ENCODE data around the gene ATF7.
A peak's percentile ranks its signal among the peaks of the same experiment; 100 is the strongest.
"Not testable (repeated sequence)": the region's sequence is repeated elsewhere in the genome, so short reads cannot be mapped to it uniquely, and the experiment has no call there.

The ATF7 gene

GRCh38 chr12:53600490-53601295, 25.5 kb downstream of the ATF7 start:
- no peak for FAIRE-seq
- DNase-seq (ENCODE audit: extremely low spot score, insufficient read length, low read depth), result no peak

DNA sequence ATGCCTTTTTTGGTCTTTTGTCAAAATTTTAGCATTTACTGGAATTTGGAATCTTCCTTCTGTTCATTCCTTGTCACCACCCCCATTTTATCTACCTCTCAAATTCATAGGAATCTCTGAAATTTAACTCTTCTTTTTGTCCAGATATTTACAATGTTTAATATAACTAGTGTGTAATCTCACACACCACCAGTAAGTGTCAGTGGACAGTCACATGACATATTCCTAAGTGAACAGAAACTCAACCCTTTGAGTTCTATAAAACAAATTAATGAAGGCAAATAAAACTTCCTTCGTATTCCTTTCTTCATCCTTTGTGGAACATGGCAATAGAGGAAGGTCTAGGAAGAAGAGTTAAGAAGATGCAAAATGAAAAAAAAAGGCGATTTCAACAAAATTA, 26.6 kb downstream of the ATF7 start:
- DNase-seq (ENCODE audit: extremely low spot score, insufficient read length, low read depth) (no peak), FAIRE-seq (no peak)

DNA sequence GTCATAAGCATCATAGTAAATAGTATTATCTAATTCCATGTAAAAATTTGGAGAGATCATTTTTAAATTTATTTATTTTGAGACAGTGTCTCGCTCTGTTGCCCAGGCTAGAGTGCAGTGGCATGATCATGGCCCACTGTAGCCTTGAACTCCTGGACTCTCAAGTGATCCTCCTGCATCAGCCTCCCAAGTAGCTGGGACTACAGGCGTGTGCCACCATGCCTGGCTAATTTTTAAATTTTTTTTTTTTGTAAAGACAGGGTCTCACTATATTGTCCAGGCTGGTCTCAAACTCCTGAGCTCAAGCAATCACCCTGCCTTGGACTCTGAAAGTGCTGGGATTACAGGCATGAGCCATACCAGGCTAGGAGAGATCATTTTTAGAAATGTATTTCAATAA, 27.2 kb downstream of the ATF7 start:
- not testable (repeated sequence) for DNase-seq (ENCODE audit: extremely low spot score, insufficient read length, low read depth); FAIRE-seq

DNA sequence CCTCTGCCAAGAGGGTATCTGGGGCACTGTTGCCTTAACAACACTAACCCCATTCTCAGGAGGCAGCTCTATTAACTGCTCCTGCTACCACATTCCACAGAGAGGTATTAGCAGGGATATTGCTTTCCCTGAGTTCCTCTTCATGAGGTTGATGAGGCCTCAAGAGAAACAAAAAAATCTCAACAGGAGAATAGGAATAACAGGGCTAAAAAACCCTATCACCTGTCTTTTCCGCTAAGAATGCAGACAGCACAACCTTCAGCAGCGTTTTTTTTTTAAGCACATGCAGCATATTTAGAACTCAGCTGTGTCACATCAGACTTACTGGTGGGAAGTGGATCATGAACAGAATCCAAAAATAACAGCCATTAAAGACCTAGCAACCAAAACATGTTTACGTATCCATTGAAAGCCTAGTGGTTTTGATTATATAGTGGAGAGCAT, 29.2 kb downstream of the ATF7 start:
- FAIRE-seq, result no peak
- DNase-seq (ENCODE audit: extremely low spot score, insufficient read length, low read depth), result no peak

GRCh38 chr12:53594897-53595615, 31.1 kb downstream of the ATF7 start:
- DNase-seq (ENCODE audit: extremely low spot score, insufficient read length, low read depth), result no peak
- no peak for FAIRE-seq

DNA sequence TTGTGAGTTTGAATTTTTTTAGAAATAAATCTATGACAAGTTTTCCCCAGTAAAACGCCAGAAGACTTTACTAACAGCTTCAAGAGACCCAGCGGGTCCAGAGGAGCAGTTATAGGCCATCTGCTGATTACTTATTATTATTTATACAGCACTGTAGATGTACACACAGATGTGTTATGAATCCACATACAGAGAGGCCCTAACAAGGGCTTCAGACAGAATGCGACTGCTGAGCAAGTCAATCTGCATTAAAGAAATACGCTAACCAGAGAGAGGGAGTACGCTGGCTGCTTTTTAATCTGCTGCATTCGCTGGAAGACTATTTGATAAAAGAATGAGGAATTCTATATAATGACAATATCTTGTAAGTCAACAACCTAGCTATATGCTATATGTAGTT, 32.5 kb downstream of the ATF7 start:
- FAIRE-seq (no peak), DNase-seq (ENCODE audit: extremely low spot score, insufficient read length, low read depth) (no peak)

DNA sequence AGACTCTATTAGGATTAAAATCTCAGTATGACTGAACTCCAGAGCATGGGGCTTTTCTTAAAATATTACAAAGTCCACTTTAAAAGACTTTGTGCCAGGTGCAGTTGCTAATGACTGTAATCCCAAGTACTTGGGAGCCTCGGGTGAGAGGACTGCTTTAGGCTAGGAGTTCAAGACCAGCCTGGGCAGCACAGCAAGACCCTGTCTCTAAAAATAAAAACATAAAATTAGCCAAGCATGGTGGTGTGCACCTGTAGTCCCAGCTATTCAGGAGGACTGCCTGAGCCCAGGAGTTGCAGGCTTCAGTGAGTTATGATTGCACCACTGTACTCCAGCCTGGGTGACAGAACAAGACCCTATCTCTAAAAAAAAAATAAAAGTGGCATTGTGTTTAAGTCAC, 33.2 kb downstream of the ATF7 start:
- DNase-seq (ENCODE audit: extremely low spot score, insufficient read length, low read depth) (no peak), FAIRE-seq (no peak)

GRCh38 chr12:53592426-53592825, 33.8 kb downstream of the ATF7 start:
- DNase-seq (ENCODE audit: extremely low spot score, insufficient read length, low read depth), result no peak
- FAIRE-seq, result no peak

- DNase-seq (ENCODE audit: extremely low spot score, insufficient read length, low read depth) (no peak), FAIRE-seq (no peak)
Measured at GRCh38 chr12:53591301-53592206, 34.6 kb downstream of the ATF7 start.

GRCh38 chr12:53590652-53591051, 35.5 kb downstream of the ATF7 start:
- DNase-seq (ENCODE audit: extremely low spot score, insufficient read length, low read depth) (no peak), FAIRE-seq (no peak)

DNA sequence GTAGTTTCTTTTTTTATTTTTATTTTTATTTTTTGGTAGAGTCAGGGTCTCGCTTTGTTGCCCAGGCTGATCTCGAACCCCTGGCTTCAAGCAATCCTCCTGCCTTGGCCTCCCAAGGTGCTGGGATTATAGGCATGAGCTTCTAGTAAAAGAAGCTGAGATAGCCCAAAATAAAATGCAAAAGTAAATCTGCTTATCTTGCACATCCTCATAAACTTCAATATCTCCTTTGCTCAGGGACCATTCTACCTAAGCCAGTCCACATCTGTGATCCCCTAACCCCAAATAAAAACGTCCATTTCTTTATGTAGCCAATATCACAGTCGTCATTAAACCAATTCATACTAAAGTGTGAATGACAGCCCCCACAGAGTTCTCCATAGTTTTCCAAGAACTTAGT, 36.3 kb downstream of the ATF7 start:
- no peak for DNase-seq (ENCODE audit: extremely low spot score, insufficient read length, low read depth)
- FAIRE-seq, result no peak

GRCh38 chr12:53589423-53589822, 36.8 kb downstream of the ATF7 start:
- FAIRE-seq (no peak), DNase-seq (ENCODE audit: extremely low spot score, insufficient read length, low read depth) (no peak)

GRCh38 chr12:53588123-53588522, 38.1 kb downstream of the ATF7 start:
- DNase-seq (ENCODE audit: extremely low spot score, insufficient read length, low read depth) (no peak), FAIRE-seq (no peak)

GRCh38 chr12:53586745-53587144, 39.4 kb downstream of the ATF7 start:
- DNase-seq (ENCODE audit: extremely low spot score, insufficient read length, low read depth) (no peak), FAIRE-seq (no peak)

DNA sequence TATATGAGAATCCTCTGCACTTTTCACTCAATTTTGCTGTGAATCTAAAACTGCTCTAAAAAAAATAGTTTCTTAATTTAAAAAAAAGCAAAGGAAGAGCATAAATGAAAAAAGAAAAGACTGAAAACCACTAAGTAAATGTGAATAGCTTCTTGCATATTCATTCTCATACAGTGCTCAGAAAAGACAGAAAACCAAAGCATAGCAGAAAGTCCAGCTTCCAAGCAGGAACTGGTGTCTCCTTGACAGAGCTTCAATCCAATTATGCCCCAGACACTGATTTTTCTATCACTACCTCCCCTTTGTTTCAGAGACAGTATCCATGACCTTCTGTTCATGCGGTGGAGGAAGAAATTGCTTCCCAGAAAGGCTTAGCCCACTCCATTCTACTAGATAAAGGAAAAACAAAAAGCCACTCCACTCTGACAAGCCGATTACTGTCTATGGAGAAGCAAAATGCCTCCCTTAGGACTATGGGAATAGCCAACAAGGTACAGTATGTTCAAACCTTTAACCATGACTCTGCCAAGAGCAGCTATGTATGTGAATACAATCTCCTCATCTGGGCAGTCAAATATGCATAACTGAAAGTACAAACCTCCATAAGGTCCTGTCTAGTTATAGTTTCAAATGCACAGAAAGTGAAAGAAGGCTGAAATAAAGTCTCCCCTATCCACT, 40.6 kb downstream of the ATF7 start:
- DNase-seq (ENCODE audit: extremely low spot score, insufficient read length, low read depth), result no peak
- FAIRE-seq, result peak; percentile 86

- DNase-seq (ENCODE audit: extremely low spot score, insufficient read length, low read depth) (no peak), FAIRE-seq (peak; percentile 78)
Measured at GRCh38 chr12:53579545-53579955, 46.6 kb downstream of the ATF7 start.

DNA sequence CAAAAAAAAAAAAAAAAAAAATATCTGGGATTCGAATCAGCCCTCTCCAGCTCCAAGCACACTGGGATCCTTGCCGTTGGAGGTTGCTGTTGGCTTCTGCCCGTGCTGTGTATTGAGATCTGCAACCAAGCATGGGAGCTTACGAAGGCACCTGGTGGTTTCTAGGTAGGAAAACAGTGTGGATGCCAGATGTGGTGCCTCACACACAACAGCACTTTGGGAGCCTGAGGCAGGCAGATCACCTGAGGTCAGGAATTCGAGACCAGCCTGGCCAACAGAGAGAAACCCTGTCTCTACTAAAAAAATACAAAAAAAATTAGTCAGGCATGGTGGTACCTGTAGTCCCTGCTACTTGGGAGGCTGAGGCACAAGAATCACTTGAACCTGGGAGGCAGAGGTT, 47.4 kb downstream of the ATF7 start:
- no peak for DNase-seq (ENCODE audit: extremely low spot score, insufficient read length, low read depth)

DNA sequence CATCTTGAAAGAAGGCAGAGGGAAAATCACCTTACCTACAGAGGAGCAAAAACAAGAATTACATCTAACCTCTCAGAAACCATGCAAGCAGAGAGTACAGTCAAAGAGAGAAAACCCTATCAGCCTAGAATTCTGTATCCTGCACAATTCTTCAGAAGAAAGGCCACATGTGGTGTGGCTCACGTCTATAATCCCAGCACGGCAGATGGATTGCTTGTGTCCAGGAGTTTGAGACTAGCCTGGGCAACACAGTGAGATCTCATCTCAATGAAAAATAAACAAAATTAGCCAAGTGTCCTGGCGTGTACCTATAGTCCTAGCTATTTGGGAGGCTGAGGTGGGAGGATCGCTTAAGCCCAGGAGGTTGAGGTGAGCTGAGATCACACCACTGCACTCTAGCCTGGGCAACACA, 48.2 kb downstream of the ATF7 start:
- no peak for DNase-seq (ENCODE audit: extremely low spot score, insufficient read length, low read depth)
- FAIRE-seq, result peak; percentile 69

More for the DNA sequence above, 47.4 kb downstream of the ATF7 start:
- no peak for FAIRE-seq

DNA sequence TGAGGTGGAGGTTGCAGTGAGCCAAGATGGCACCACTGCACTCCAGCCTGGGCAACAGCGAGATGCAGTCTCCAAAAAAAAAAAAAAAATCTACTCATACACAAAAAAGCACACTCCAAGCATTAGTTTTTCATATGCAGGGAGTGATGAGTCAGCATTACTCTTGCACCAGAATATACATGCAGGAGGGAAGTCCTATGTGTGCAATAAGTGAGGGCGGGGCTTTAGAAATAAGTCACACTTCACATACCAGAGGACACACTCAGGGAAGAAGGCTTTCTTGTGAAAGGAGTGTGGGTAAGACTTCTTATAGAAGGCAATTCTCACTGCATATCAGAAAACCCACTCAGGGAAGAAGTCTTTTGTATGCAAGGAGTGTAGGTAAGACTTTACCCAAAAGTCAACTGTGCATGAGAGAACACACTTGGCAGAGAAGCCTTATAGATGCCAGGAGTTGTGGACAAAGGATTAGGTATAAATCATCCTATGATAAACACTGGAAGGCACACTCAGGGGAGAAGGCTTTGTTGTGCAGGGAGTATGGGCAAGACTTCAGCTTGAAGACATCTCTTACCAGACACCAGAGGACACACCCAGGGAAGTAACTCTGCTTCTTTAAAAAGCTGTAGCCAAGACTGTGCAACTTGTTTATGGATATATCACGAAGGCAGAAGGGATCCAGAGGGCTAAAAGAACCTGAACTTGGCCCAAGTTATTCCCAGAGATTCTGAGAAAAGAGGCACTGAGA, 50.5 kb downstream of the ATF7 start:
- no peak for FAIRE-seq
- no peak for DNase-seq (ENCODE audit: extremely low spot score, insufficient read length, low read depth)
